Germinal center (tissue), 1 donor: Measurements from ENCODE around the gene LEMD1.
A peak's percentile ranks its signal among the peaks of the same experiment; 100 is the strongest.
"Not testable (repeated sequence)": the region's sequence is repeated elsewhere in the genome, so short reads cannot be mapped to it uniquely, and the experiment has no call there.

Source experiments
- DNase-seq: peaks from one replicate; pipeline ENCODE4 v3.0.0; 2012; ENCODE audit warnings: mixed read lengths, low spot score

The LEMD1 gene

GRCh38 chr1:205446828-205447227 lies 25.0 kb upstream of the LEMD1 start:
- no peak for DNase-seq

DNA sequence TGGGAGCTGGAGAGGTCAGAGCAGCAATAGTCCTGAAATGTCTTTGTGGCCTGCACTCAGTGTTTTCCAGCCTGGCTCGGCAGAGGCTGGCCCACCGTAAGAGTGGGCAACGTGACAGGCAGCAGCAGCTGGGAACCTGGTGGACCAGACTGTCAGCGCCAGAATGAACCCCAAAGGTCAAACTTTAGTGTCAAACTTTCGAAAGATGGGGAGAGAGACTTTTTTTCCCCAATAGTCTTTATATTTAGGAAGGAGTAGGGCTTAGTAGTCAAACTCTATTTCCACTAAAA lies 23.7 kb upstream of the LEMD1 start:
- no peak for DNase-seq

- no peak for DNase-seq
Observed at GRCh38 chr1:205444931-205445645, 23.2 kb upstream of the LEMD1 start.

GRCh38 chr1:205444300-205444930 lies 22.6 kb upstream of the LEMD1 start:
- DNase-seq, result no peak

DNA sequence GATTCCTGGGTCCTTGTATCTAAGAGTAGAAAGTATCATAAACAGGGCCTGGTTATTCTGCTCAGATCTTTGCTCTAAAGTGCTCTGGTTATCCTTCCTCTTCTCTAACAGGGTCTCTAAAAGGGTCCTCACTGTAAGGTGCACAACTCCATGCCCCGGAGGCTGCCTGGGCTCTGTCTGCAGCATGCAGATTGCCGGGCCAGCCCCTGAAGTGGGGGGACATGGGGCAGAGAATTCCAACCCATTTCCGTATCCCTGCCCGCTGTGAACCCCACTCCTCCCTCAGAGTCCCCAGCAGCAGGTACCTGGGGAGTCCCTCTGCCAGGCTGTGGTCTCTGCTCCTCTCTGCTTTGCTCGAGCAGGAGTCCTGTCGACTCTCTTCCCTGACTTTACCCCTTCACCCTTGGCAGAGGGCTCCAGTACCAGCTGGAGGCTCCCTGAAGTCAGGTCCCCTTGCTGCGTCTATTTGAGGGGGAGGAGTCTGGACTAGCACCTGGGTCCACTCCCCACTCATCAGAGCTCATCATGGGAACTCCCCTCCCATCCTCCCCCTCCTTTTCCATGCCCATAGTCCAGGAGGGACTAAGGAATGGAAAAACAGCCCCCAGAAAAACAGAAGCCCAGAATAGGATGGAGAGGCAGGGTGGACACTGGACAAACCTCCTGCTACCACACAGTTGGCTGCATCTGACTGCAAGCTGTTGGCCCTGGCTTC lies 21.9 kb upstream of the LEMD1 start:
- no peak for DNase-seq

DNA sequence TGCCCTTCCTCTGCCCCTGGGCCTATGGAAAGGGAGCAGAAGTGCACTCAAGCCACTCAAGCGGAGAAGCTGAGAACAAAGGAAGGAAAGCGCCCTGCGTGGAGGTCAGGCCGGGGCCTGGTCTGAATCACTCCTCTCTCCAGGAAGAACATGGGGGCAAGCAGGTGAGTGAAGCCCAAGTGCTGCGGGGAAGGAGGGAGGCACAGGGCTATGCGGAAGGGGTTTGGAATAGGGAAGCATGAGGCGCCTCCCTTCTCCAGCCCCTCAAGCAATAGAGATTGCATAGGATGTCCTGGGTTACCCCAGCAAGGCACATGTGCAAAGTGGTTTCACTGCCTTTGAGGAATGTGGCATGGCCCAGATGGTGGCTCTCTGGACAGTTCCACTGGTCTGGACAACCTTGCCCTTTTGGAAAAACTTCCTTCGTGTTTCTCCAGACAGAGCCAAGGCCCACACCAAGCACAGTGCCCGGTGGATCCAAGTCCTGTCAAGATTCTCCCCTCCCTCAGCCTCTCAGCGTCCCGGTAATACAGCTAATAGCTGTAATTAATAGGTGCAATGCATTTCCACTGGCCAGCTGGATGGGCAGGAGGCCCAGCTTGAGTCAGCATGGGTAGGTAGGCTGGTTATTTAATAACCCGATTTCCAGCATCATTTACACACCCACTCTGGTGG lies 20.3 kb upstream of the LEMD1 start:
- DNase-seq, result no peak

- DNase-seq, result no peak
Observed at GRCh38 chr1:205441716-205442050, 19.8 kb upstream of the LEMD1 start.

DNA sequence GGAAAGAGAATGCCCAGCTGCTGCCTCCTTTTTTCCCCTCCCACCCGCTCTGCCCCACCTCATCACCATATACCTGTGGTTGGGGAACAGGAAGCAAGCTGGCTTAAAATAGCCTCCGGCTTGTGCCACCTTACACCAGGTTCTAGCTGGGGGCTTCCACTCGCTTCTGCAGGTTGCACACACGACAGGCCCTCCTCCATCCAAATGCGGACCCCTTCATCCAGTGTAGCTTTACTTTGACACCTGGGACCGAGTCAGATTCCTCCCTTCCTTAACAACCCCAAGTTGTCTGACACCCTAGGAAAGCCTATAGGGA lies 19.4 kb upstream of the LEMD1 start:
- no peak for DNase-seq

DNA sequence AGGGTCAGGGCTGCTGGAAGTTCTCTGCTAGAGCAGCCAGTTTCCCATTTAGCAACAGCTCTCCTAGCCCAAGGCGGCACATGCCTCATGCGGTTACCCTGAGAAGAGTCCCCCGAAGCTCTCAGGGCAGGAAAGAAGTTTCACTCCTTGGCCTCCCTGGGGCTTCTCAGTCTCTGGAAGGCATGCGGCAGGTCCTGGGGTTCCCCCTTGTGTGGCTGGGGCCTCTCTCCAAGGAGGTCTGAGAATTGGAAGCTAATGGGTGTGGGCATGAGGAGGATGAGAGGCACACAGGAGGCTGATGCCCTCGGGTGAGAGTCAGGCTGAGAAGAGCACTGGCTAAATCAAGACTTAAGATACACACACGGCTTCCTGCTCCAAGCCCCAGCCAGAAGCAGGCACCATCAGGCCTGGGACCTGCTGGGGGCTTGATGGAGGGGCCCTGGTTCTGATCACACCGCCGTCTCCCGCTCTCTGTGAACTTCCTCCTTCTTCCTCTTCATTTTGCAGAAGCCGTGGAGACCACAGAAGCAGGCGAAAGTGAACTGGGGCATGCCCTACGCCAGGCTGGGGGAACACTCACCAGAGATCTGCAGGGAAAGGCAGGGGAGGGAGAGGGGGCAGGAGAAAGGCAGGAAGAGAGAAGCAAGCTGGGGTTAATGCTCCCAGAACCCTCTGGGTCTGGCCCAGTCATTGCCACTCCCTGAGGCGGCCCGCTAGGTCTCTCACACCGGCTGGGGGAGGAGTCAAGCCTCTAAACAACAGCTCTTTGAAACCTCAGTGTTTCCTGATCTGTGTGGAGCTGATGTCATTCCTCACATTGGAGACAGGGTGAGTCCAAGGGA lies 18.8 kb upstream of the LEMD1 start:
- peak; percentile 71 for DNase-seq

DNA sequence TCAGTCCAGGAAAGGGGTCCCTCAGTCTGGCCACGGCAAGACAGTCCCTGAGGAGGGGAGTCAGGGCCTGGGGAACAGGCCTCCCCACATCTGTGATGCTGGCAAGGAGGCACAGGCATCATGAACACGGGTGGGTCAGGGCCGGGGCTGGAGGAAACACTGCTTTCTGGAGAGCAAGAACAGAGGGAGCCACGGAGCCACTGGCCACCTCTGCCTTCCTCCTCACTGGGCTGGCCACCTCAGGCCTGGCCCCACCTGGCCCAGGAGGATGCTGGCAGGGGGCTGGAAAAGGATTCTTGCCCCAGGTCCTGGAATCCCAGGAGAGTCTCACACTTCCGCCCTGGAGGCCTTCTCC lies 18.2 kb upstream of the LEMD1 start:
- no peak for DNase-seq

- DNase-seq, result no peak
Observed at GRCh38 chr1:205438213-205439158, 16.6 kb upstream of the LEMD1 start.

GRCh38 chr1:205437570-205437969 lies 15.7 kb upstream of the LEMD1 start:
- no peak for DNase-seq

DNA sequence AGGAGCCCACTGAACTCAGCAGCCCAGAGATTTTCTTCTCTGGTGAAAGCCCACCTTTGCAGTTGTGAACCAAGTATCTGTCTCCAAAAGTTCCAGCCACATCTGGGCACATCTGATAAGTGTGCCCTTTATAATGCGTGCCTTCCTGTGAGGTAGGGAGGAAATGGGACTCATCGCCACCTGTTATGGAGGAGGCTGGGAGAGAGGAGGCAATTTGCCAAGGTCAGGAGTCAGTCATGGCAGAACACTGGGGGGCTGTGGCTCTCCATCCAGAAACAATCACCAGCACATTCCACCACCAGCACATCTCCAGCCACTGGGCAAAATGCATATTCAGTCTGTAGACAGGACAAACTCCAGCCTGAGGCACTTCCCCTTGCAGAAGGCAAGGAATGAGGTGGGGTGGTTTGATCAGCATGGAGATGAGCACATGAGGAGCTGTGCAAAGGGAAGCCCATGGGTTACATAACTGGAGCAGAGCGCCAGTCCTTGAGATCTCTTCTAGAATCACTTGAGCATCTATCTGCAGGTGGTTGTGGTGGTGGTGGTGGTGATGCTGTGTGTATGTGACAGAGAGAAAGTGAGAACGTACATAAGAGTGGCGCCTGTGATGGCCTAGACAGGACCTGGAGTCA lies 15.0 kb upstream of the LEMD1 start:
- no peak for DNase-seq

GRCh38 chr1:205435578-205436573 lies 14.0 kb upstream of the LEMD1 start:
- no peak for DNase-seq

GRCh38 chr1:205434738-205435137 lies 12.9 kb upstream of the LEMD1 start:
- DNase-seq, result no peak

DNA sequence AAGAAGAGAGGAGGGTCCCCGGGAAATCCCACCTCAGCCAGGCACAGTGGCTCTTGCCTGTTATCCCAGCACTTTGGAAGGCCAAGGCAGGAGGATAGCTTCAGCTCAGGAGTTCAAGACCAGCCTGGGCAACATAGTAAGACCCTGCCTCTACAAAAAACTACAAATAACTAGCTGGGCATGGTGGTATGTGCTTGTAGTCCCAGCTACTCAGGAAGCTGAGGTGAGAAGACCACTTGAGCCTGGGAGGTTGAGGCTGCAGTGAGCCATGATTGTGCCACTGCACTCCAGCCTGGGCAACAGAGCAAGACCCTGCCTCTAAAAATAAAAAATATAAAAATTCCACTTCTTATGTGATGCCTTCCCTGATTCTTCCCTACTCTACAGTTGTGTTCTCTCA lies 10.8 kb upstream of the LEMD1 start:
- not testable (repeated sequence) for DNase-seq

DNA sequence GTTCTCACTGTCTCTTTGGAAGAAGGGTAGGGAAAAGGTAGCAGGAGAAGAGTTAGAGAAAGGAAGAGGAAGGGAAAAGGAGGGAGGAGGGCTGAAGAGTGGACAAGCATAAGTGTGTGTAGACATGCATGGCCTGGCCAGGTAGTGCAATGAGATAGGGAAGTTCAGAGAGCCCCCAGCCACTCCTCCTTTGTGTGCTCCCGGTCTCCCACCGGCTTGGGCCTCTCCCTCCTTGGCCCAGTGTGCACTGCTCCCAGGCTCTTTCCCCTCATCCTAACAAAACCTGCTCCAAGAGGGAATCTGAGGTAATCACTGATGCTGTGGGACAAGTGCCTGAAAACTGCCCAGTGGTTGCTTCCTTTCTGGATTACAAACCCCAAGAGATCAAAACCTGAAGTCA lies 10.3 kb upstream of the LEMD1 start:
- no peak for DNase-seq

- peak; percentile 88 for DNase-seq
Observed at GRCh38 chr1:205430696-205431305, 8.9 kb upstream of the LEMD1 start.
